ENCODE measurements around the gene SEMA5A.

DNA sequence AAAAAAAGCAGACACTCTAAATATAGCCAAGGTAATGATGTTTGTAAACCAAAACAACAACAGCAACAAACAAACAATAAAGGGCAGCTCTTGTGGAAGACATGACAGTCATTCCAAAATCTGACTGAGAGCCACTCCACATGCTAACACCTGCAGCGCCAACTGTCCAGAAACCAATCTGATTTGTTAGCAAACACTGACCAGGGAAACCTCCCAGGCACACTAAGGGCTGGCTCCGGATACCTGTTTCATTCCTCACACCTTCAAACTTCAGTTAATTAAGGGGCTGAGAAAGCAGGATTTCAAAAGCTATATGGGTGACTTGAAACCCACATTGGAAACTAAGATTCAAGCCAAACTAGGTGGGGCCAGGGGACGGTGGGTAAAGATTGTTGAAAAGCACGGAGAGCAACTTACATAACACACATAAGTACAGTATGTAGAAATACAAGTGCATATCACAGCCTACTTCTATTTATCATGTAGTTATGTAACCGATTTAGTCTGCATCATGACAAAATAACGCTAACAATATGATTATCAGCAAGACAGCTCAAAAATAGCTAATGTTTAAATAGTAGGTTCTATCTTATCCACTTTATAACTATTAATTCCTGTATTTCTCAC lies 203.6 kb downstream of the SEMA5A start:
- TF ChIP-seq, protein P1, sequence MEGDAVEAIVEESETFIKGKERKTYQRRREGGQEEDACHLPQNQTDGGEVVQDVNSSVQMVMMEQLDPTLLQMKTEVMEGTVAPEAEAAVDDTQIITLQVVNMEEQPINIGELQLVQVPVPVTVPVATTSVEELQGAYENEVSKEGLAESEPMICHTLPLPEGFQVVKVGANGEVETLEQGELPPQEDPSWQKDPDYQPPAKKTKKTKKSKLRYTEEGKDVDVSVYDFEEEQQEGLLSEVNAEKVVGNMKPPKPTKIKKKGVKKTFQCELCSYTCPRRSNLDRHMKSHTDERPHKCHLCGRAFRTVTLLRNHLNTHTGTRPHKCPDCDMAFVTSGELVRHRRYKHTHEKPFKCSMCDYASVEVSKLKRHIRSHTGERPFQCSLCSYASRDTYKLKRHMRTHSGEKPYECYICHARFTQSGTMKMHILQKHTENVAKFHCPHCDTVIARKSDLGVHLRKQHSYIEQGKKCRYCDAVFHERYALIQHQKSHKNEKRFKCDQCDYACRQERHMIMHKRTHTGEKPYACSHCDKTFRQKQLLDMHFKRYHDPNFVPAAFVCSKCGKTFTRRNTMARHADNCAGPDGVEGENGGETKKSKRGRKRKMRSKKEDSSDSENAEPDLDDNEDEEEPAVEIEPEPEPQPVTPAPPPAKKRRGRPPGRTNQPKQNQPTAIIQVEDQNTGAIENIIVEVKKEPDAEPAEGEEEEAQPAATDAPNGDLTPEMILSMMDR (IDR thresholded peaks at IDR 0.05): no peak
- no peak for TF ChIP-seq EP300 (IDR thresholded peaks at IDR 0.05)
- TF ChIP-seq POLR2A (IDR thresholded peaks at IDR 0.05): no peak
- no peak for TF ChIP-seq POLR2AphosphoS5 (IDR thresholded peaks at IDR 0.05)
